Right kidney (tissue), 1 donor: ENCODE measurements around the gene TMPRSS13.

ENCODE experiments used
- DNase-seq: peaks from one replicate; pipeline ENCODE4 v3.0.0-alpha.2; 2016

Gene TMPRSS13

GRCh38 chr11:117852309-117852708 lies 76.9 kb downstream of the TMPRSS13 start:
- DNase-seq, result no peak

GRCh38 chr11:117851852-117852251 lies 77.3 kb downstream of the TMPRSS13 start:
- no peak for DNase-seq

DNA sequence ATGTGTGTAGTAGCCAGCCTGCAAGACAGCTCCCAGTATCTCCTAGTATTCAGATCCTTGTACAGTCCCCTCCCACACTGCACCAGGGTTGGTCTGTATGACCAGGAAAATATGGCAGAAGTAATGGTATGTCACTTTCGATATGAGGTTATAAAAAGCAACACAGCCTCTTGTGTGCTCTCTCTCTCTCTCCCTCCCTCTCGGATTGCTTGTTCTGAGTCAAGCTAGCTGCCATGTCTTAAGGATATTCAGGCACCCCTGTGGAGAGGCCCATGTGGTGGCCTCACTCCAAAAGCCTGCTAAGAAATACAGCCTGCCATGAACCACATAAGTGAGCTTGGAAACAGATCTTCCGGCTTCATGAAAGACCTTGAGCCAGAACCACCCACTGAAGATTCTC lies 78.1 kb downstream of the TMPRSS13 start:
- no peak for DNase-seq
